Transverse colon (tissue), 4 donors: ENCODE results near the gene ABCB6.

ENCODE experiments used
- CTCF ChIP-seq, 5 experiments: fragments of 200-600 bp in 3 of 5; fragments of 450-650 bp in 2 of 5; sonication (generic) in 3 of 5; IDR thresholded peaks; 1 replicate in 2 of 5; 2 replicates in 3 of 5; pipeline ENCODE4 v1.5.1; 2016 to 2017; ENCODE audit warnings: antibody characterized with exemption in 5 of 5, inconsistent platforms in 3 of 5, mild to moderate bottlenecking in 2 of 5, moderate library complexity in 1 of 5
- EP300 ChIP-seq: sonication (generic); formaldehyde crosslinking; IDR thresholded peaks from one replicate; pipeline ENCODE4 v1.6.1; 2017; ENCODE audit warnings: antibody characterized with exemption, low read depth
- POLR2A ChIP-seq: fragments of 450-650 bp; IDR thresholded peaks from one replicate; pipeline ENCODE4 v1.6.1; 2016; ENCODE audit warnings: antibody characterized with exemption, mild to moderate bottlenecking, moderate library complexity
- POLR2AphosphoS5 ChIP-seq, 3 donors: sonication (generic); formaldehyde crosslinking; IDR thresholded peaks; one replicate each; pipeline ENCODE4 v1.6.1; 2016; ENCODE audit warnings: antibody characterized with exemption in 3 of 3

- TF ChIP-seq POLR2AphosphoS5 (IDR thresholded peaks at IDR 0.05) (no peak), CTCF (IDR thresholded peaks at IDR 0.05) (no peak), POLR2A (no peak), EP300 (no peak)
Measured at GRCh38 chr2:219210886-219211362, 7.8 kb downstream of the ABCB6 start.
